ENCODE data around the gene OPCML.

- no peak for TF ChIP-seq CTCF (conservative IDR thresholded peaks at IDR 0.05; ENCODE audit: low read depth, low read length)
- TF ChIP-seq EZH2phosphoT487 (IDR thresholded peaks at IDR 0.05; ENCODE audit: borderline replicate concordance, low read length): no peak
Observed at GRCh38 chr11:133064961-133065360, 467.3 kb downstream of the OPCML start.

Measured in PC-3 (cell line).